NCI-H748 treated with DMSO at 0.1 percent for 48 hours (cell line): ENCODE data around the gene STEAP4.
"Not testable (repeated sequence)": the region's sequence is repeated elsewhere in the genome, so short reads cannot be mapped to it uniquely, and the experiment has no call there.

Source experiments
- DNase-seq: peaks from one replicate; lab custom pipeline; 2025; lab: John Stamatoyannopoulos, UW

STEAP4 gene

DNA sequence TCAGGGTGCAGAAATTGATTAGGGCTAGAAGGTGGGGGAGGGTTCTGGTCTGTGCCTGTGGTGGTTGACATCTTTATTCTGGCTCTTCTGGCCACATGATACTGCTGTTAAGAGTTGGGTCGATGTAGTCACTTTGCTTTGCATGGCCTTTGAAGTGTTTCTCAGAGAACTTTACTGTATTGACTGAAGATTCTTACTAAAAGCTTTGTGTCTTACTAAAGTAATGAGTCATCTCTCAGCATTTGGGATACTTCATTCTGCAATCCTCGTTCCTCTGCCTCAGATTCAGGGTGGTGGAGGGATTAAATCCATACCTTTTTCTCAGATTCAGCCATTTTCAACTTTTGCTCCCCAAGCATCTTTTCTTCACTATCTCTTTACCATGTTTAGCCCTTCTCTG is 38.6 kb downstream of the STEAP4 start:
- DNase-seq: no peak

DNA sequence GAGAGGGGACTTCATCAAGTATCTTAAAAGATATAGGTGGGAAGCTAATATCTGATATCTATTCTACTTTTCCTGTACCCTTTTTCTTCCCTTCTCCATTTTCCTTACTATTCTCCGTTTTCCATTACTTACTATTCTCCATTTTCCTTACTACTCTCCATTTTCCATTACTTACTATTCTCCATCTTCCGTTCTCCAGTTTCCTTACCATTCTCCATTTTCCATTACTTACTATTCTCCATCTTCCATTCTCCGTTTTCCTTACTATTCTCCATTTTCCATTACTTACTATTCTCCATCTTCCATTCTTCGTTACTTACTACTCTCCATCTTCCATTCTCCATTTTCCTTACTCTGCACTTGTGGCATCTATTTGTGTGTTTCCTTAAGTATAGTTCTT is 39.3 kb downstream of the STEAP4 start:
- no peak for DNase-seq

DNA sequence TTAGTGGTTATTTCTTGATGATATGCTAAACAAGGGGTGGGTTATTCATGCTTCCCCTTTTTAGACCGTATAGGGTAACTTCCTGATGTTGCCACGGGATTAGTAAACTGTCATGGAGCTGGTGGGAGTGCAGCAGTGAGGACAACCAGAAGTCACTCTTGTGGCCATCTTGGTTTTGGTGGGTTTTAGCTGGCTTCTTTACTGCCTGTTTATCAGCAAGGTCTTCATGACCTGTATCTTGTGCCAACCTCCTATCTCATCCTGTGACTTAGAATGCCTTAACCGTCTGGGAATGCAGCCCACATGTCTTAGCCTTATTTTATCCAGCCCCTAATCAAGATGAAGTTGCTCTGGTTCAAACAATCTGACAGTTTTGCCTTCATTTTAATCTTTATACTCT is 41.7 kb downstream of the STEAP4 start:
- DNase-seq: not testable (repeated sequence)

DNA sequence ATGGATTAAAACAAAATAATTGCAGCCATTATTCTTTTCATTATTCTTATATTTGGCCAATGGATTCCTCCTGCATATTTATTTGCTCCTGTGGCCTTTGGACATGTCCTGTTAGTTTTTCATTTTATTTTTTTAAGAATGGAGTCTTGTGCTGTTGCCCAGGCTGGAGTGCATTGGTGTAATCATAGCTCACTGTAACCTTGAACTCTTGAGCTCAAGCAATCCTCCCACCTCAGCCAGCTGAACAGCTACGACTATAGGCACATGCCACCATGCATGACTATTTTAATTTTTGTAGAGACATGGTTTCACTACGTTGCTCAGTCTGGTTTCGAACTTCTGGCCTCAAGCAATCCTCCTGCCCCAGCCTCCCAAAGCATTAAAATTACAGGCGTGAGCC is 44.1 kb downstream of the STEAP4 start:
- no peak for DNase-seq

DNA sequence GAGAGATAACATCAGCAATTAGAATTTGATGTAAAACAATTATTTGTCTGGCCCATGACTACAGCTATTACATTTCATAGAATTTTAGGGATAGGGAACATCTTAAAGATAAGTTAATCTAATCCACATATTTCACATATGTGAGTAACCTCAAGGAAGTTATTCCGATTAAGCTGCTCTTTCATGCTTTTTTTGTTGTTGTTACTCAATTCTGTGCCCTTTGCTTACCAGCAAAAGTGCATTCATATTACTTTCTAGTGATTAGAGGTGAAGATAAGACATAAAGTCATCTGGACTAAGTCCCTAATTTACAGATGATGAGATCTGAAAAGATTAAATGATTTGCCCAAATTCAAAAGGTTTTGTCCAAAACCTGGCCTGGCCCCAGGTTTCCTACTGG is 46.0 kb downstream of the STEAP4 start:
- no peak for DNase-seq

DNA sequence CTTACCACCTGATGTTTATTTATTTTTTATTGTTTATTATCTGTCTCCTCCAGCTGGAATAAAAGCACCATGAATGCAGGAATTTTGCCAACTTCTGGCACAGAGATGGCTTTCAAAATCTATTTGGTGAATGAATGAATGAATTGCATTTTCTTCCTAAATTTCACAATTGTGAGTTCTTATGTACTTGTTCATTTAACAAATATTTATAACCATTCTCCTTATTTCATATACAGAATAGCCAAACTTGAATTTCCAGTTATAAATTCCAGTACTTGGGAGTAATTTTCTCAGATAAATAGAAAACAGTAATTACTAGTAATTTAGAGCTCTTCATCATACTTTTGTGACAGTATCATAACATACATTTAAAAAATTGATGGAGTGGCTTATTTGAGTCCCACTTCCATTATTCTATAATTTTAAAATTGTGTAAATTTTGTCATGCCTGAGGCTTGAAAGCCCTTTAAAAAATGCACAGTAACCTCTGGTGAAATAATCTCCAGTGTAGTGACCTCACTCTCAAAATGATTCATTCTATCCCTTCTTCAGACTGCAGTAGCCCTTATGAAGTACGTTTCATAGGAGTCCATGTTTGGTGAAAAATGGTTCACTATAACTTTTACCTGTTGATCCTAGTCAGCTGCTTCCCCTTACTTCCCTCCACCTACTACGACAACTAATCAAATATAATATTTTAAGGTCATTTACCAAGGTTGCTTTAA is 46.9 kb downstream of the STEAP4 start:
- no peak for DNase-seq

DNA sequence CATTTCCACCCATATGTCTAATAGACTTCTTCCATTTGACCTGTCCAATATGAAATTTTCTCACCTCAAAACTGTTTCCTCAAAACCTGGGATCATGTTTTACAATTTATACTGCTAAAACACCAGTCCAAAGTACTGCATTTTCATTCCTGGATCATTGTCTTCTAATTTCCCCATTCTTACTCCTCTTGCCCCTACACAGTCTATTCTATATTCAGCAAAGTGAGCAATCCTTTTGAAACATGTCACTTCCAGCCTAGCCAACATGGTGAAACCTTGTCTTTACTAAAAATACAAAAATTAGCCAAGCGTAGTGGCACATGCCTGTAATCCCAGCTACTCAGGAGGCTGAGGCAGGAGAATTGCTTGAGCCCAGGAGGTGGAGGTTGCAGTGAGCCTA is 48.4 kb downstream of the STEAP4 start:
- DNase-seq: not testable (repeated sequence)

DNA sequence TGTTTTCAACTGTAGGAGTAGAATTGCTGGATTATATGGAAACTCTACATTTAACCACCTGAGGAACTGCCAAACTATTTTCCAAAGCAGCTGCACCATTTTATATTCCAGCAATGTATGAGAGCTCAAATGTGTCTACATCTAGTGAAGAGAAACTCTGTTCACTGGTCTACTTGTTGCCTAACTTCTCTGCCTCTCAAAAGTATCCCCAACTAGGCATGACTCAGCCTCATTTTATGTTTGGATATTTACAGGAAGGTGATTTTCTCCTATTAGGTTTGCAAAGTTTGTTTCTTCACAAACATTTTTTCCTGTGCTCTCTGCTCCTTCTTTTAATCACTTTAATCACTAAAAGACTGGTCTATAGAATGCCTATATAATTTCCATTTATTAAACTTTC is 49.8 kb downstream of the STEAP4 start:
- DNase-seq: no peak

DNA sequence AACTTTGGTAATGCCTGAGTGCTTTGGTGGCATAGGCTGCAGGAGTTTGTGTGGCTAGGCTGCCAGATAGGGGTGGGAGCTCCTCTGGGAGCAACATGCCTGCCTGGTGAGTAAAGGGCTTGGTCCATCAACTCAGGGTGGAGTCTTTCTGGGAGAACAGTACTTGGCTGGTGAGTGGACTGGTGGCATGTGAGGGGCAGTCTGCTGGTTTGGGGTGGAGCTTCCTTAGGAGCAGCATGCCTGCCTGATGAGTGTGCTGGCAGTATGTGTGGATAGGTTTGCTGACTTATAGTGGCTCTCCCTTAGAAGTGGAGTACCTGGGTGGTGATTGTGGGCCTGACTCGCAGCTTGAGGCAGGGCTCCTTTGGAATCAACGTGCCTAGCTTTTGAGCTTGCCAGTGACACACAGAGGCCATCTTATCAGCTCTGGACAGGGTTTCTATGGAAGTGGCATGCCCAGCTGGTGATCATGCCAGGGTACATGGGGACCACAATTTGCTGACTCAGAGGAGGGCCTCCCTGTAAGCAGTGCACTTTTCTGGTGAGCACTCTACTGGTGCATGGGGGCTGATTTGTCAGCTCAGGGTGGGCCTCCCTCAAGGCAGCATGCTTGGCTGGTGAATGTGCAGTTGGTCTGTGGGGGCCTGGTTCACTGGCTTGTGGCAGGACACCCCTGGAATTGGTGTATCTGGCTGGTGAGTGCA is 51.8 kb downstream of the STEAP4 start:
- DNase-seq: no peak

DNA sequence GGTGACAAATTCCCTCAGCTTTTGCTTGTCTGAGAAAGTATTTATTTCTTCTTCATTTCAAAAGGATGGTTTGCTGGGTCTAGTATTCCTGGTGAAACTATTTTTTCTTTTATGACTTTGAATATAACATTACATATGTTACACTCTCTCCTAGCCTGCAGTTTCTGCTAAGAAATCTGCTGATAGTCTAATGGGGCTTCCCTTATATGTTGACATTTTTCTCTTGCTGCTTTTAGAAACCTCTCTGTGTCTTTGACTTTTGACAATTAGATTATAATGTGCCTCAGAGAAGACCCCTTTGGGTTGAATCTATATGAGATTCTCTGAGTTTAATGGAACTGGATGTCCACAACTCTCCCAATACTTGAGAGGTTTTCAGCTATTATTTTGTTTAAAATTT is 53.1 kb downstream of the STEAP4 start:
- DNase-seq: no peak

DNA sequence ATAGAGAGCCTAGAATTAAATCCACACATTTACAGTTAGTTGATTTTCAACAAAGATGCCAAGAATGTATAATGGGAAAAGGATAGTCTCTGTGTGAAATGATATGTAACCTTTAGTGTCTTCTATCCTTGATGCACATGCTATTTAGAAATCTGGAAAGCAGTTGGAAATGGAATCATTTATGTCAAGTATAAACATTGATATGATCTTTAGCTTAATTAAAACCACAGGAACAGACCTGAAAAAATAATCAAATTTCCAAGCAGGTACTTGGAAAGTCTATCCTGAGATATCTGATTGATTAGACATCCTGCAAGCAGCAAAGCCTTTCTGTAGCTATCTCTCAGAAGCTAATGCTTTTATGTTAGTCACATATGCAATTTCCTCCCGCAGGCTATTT is 62.4 kb downstream of the STEAP4 start:
- DNase-seq: no peak

DNA sequence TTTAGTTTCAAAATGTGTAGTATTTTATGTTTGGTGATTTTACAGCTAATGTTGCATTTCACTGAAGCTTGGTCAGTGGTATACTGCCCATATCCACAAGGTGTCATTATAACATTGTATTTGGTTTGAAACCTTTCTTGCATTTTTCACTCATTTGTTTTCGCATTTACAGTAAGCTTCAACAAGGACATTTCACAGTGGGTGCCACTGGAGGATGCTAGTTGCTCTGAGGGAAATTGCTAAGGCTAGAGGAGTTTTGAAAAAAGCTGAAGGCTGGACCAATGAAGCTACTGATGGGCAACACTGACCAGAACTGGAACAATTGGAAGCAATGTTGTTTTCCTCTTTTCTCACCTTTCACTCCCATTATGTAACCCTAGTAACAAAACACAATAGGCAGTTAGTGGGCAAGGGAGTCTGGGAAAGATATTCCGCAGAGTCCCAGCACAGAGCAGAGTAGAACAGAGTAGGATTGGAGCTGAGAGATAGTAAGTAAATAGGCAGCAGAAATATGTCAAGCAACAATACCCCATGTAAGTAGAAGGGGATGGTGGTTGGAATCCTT is 63.3 kb downstream of the STEAP4 start:
- peak; percentile 74 for DNase-seq

DNA sequence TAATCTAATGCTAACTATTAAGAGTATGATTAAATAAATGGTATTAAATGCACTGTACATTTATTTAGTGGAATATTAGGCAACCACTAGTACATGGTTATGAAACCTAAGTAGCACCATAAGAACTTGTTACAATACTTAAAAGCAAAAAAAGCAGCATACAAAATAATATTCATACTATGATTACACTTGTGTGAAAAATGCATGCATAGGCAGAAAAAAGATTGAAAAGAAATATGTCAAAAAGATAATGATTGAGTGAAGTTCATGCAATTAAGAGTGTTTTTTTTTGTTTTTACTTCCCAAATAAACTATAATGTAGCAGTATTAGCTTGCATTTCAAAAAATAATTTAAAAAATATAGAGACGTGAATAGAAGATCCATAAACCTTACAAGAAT is 66.8 kb downstream of the STEAP4 start:
- DNase-seq: no peak

DNA sequence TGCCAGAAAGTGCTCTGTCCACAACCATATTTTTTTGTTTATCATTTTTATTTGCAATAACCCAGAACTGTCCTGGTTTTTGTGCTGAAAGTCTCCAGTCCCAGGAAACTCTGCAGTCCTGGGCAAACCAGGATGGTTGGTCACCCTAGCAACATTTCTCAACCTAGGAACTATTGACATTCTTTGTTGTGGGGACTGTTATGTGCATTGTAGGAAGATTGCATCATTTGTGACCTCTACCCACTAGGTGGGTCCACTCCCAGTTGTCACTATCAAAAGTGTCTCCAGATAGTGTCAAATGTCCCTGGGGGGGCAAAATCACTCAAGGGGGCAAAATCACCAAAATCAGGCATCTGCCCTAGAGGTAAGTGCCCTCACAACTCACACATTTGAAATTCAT is 72.9 kb downstream of the STEAP4 start:
- no peak for DNase-seq

DNA sequence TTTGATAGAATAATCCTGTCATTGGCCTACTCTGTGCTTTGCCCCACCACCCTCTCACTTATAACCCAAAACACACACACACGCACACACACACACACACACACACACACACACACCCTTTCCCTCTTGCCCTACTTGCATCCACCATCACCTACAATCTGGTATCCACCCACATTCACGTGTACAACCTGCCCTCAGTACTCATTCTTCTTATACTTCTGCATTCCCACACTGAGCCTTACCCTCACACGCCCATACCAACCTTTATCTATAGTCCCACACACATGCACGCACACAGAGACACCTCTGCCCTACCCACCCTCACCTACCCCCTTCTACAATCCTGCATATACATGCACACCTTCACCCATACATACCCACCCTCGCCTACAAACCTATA is 76.0 kb downstream of the STEAP4 start:
- DNase-seq: no peak

DNA sequence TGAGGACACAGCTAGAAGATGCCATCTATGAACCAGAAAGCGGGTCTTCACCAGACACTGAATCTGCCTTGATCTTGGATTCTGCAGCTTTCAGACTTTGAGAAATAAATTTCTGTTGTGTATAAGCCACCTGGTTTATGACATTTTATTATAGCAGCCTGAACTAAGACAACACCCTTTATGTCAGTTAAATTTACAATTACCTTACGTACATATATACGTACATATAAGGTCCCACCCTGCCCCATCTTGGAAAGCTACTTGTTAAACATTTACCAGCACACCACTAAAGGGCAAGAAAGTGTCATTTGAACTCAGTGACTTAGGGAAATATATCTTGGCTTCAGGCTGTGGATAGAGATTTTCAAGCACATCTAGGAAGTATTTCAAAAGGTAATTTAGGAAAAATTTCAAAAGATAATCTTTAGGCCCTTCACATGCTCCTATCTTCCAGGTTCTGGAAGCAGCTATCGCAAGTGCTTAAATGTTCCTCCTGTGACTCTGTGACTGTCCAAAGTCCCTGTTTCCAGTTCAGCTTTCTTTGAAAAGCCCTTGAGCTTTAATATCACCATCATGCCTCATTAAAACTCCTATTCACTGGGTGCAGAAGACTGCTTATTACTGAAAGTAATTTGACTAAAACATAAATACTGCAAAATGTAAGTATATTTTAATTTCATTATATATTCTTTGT is 77.2 kb downstream of the STEAP4 start:
- DNase-seq: no peak

DNA sequence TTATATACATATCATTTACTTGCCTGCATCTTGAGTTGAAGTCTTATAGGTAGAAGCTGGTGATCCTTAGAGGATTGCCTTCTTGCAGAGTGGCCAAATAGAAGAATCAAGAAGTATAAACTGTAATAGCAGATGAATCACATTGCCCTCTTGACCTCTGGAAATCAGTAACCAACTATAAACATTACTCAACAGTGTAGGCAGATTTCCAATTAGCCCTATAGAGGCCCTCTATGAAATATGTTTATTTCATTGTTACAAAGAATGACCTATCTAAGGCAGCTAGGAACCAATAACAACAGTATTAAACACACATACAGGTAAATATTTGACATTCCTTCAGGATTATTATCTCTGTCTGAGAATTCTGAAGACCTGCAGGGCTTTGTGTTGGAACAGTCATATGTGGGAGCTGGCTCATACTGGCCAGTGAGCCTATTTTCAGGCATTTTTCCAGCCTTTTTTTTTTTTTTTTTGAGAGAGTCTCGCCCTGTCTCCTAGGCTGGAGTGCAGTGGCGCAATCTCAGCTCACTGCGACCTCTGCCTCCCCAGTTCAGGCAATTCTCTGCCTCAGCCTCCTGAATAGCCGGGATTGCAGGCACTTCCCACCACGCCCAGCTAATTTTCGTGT is 79.7 kb downstream of the STEAP4 start:
- DNase-seq: no peak

DNA sequence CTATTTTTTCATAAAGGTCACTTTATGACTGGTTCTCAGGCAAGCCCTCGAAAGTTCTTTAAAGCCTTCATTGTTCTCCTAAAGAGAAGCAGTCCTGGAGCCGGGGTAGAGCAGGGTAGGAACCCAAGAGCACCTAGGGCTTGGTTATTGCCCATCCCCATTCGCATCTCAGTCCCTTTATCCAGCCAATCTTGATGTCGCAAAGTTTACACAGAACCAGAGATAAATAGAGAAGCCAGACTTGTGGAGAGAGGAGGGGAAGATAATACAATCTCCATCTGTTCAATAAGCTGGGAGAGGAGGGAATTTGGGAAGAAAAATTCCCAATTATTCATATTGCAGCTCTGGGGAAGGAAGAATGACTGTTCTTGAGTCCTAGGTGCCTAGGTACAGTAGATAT is 80.5 kb downstream of the STEAP4 start:
- no peak for DNase-seq

DNA sequence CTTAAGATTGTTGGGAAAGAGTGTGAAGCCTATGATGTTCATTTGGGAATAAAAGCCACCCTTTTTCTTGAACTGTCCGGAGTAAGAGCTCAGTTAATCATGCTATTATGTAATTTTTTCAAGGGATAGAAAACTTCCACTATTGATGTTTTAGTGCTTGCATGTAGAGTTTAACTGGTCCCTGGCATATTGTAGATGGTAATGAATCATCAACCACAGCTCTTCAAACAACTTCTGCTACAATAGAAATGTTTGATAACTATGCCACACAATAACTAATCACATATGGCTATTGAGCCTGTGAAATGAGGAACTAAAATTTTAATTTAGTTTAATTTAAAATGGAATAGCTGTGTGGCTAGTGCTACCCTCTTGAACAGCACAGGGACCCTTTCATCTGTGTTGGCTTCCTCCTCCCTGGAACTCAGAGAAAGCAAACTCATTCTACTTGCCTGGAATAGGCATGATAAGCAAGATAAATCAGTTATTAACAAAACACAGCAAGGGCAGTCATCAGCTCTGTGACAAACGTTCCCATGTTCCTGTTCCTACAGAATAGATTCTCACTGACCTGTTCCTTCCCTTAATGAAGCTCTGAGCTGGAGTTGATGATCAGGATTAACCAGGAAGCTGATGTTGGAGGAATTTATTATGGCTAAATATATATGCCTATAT is 82.0 kb downstream of the STEAP4 start:
- DNase-seq: no peak

DNA sequence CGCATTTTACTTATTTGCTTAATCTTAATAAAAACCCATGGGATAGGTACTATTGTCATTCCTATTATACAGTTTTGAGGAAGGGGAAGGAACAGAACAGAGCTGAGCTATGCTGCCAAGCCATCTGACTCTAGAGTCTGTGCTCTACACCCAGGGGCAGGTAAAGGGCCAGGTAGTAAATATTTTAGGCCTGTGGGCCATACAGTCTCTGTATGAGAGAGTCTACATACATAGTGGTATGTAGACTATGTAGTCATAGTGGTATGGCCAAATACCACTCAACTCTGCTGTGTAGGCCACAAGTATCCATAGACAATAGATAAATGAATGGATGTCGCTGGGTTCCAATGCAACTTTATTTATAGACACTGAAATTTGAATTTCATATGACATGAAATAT is 83.4 kb downstream of the STEAP4 start:
- no peak for DNase-seq
